Measurements from ENCODE around the gene SLC2A2.

The SLC2A2 gene

GRCh38 chr3:171021377-171021776, 5.1 kb downstream of the SLC2A2 start:
- H3K79me2 ChIP-seq (ENCODE audit: insufficient read depth, low read length): no peaks in the 10 kb centered on the region
- H3F3A ChIP-seq (ENCODE audit: low read depth): no peaks in the 10 kb centered on the region
- H2AFZ ChIP-seq (ENCODE audit: low read length): no peak overlapping the region
- H4K20me1 ChIP-seq (ENCODE audit: insufficient read depth, low read length, poor library complexity, severe bottlenecking): no peaks in the 10 kb centered on the region
- no peaks in the 10 kb centered on the region for H3K27me3 ChIP-seq (ENCODE audit: insufficient read depth, low read length, poor library complexity, severe bottlenecking)
- no peaks in the 10 kb centered on the region for H3K36me3 ChIP-seq (ENCODE audit: insufficient read depth, low read length)
- no peak overlapping the region for H3K9ac ChIP-seq (ENCODE audit: low read depth, low read length, poor library complexity, severe bottlenecking)
- H3K9me3 ChIP-seq (ENCODE audit: insufficient read depth, low read depth, low read length): no peaks in the 10 kb centered on the region
- H3K4me1 ChIP-seq (ENCODE audit: insufficient read depth, low read length, poor library complexity, severe bottlenecking): no peaks in the 10 kb centered on the region
- H3K4me3 ChIP-seq (ENCODE audit: low read length, poor library complexity, severe bottlenecking): no peak overlapping the region
- TF ChIP-seq CTCF (conservative IDR thresholded peaks at IDR 0.05; ENCODE audit: low read length) (no peak), EZH2phosphoT487 (IDR thresholded peaks at IDR 0.05; ENCODE audit: borderline replicate concordance) (no peak)
- H3K4me2 ChIP-seq (ENCODE audit: low read depth, low read length, poor library complexity, severe bottlenecking): no peak overlapping the region
- no peaks in the 10 kb centered on the region for H3K9me2 ChIP-seq (replicated peaks; ENCODE audit: low read depth, low read length)

DNA sequence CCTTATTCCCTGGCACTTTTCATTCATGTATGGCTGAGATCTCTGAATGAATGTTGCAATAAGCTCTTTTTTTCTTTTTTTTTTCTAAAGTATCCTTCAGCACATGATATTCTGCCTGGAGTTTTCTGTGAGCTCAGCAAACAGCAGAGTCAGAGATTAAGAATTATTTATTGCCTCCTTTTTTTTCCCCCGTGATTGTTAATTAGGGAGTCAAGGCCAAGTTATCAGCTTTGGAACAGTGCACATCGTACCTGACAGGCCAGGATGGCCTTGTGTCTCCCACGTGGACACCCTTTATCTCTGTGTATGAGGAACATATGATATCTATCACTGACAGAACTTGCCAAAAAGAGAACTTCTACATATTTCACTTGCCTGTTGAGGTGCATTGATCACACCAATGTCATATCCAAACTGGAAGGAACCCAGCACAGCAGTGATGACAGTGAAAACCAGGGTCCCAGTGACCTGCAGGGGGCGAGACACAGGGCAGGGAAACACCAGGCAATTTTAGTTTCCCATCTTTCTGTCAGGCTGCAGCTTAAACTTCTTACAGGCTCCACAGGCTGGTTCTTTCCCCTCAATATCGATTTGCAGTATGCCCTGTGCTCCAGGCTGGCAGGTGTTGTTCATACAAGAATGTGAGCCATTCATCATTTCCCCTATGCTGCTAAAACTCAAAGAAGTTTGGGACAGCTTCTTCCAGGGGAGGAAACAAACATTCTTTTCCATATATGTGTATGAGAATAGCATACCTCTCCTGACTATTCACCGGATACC, 8.2 kb downstream of the SLC2A2 start:
- no peaks in the 10 kb centered on the region for H3K36me3 ChIP-seq (ENCODE audit: insufficient read depth, low read length)
- no peaks in the 10 kb centered on the region for H3K9me2 ChIP-seq (replicated peaks; ENCODE audit: low read depth, low read length)
- H3K27me3 ChIP-seq (ENCODE audit: insufficient read depth, low read length, poor library complexity, severe bottlenecking): no peaks in the 10 kb centered on the region
- peak; percentile 69 for TF ChIP-seq CTCF (conservative IDR thresholded peaks at IDR 0.05; ENCODE audit: low read length)
- TF ChIP-seq EZH2phosphoT487 (IDR thresholded peaks at IDR 0.05; ENCODE audit: borderline replicate concordance): no peak
- no peaks in the 10 kb centered on the region for H4K20me1 ChIP-seq (ENCODE audit: insufficient read depth, low read length, poor library complexity, severe bottlenecking)
- H3K4me1 ChIP-seq (ENCODE audit: insufficient read depth, low read length, poor library complexity, severe bottlenecking): no peaks in the 10 kb centered on the region
- H3K4me3 ChIP-seq (ENCODE audit: low read length, poor library complexity, severe bottlenecking): no peak overlapping the region
- no peak overlapping the region for H2AFZ ChIP-seq (ENCODE audit: low read length)
- H3K9ac ChIP-seq (ENCODE audit: low read depth, low read length, poor library complexity, severe bottlenecking): no peak overlapping the region
- no peaks in the 10 kb centered on the region for H3F3A ChIP-seq (ENCODE audit: low read depth)
- H3K79me2 ChIP-seq (ENCODE audit: insufficient read depth, low read length): no peaks in the 10 kb centered on the region
- no peaks in the 10 kb centered on the region for H3K9me3 ChIP-seq (ENCODE audit: insufficient read depth, low read depth, low read length)
- no peak overlapping the region for H3K4me2 ChIP-seq (ENCODE audit: low read depth, low read length, poor library complexity, severe bottlenecking)

DNA sequence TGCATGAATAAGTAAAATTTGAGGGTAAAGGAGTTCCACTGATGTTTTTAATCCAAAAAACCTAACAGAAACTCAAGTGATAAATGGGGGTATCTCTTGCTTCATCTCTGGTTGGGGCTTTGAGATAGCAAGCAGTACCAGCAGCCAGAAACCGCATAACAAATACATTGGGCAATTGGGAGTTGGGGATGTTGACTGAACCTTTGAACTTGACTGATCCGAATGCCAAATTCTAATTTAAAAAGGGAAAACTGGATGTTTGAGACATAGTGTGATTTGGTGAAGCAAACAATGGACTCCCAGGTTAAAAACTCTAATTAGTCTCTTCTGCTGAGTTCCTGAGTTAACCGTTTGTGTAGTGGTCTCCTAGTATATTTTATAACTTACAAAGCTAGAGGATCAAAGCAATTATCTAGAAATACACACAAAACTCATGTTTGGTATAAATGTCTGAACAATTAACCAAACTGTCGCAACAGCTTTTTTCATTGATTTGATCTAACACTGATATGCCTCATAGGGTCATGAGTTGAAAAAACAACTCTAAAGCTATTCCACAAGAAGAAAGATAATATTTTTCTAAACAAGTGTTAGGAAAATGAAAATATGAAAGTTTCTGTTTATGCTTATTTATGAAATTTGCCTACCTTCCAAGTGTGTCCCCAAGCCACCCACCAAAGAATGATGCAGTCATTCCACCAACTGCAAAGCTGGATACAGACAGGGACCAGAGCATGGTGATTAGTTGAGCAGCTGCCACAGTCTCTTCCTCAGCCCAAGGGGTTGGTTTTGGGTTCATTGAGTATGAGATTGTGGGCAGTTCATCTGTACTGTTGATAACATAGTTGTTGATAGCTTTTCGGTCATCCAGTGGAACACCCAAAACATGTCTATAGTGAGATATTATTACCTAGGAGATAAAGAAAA, 12.4 kb downstream of the SLC2A2 start:
- no peak for TF ChIP-seq EZH2phosphoT487 (IDR thresholded peaks at IDR 0.05; ENCODE audit: borderline replicate concordance)
- no peak for TF ChIP-seq CTCF (conservative IDR thresholded peaks at IDR 0.05; ENCODE audit: low read length)
- no peaks in the 10 kb centered on the region for H3K9me3 ChIP-seq (ENCODE audit: insufficient read depth, low read depth, low read length)
- no peaks in the 10 kb centered on the region for H3K4me1 ChIP-seq (ENCODE audit: insufficient read depth, low read length, poor library complexity, severe bottlenecking)
- no peaks in the 10 kb centered on the region for H3F3A ChIP-seq (ENCODE audit: low read depth)
- no peak overlapping the region for H3K9ac ChIP-seq (ENCODE audit: low read depth, low read length, poor library complexity, severe bottlenecking)
- H3K9me2 ChIP-seq (replicated peaks; ENCODE audit: low read depth, low read length): no peaks in the 10 kb centered on the region
- H3K4me2 ChIP-seq (ENCODE audit: low read depth, low read length, poor library complexity, severe bottlenecking): no peak overlapping the region
- H3K79me2 ChIP-seq (ENCODE audit: insufficient read depth, low read length): no peaks in the 10 kb centered on the region
- H3K4me3 ChIP-seq (ENCODE audit: low read length, poor library complexity, severe bottlenecking): no peak overlapping the region
- H3K27me3 ChIP-seq (ENCODE audit: insufficient read depth, low read length, poor library complexity, severe bottlenecking): no peaks in the 10 kb centered on the region
- H2AFZ ChIP-seq (ENCODE audit: low read length): no peak overlapping the region
- H3K36me3 ChIP-seq (ENCODE audit: insufficient read depth, low read length): no peaks in the 10 kb centered on the region
- no peaks in the 10 kb centered on the region for H4K20me1 ChIP-seq (ENCODE audit: insufficient read depth, low read length, poor library complexity, severe bottlenecking)

All from Loucy (cell line).